Middle frontal gyrus (tissue), 1 donor: ENCODE data around the gene NPM1.

ENCODE experiments used
- DNase-seq: peaks from one replicate; pipeline ENCODE4 v3.0.0-alpha.2; 2015; ENCODE audit warnings: low spot score; ENCODE audit errors: extremely low spot score

The NPM1 gene

DNA sequence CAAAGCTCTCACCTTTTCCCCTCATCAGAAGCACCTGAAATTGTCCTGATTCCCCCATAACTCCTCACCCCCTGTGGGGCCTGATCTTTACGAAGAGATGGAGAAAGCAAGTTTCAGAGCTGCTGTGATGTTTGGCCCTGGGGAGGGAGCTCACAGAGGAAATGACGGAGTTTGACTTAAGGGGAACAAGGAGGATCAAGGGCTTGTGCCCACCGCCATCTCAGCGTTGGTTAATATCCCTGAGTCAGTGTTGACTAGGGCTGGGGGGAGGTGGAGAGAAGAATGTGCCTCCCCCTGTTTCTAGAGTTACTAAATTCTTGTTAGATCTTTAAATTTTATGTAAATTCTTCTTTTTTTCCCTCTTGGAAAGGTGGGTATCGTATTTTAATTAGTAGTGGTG is 59.6 kb downstream of the NPM1 start:
- no peak for DNase-seq

DNA sequence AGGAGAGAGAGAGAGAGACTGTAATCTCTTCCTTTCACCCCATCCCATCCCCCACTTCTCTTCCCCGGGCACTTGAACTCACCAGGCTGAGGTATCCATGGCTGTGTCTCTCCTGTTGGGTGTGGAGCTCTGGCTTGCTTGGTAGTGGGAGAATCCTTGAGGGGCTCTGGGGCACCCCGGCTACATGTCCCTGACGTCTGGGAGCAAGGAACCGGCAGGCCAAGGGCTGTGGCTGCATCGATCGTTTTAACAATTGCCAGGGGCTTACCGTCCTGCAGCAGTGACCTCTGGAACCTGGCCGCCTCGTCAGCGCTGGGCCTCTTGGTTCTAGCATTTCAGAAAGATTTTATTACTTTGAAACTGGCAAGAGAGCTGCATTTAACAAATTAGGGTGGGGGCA is 61.8 kb downstream of the NPM1 start:
- DNase-seq = no peak

DNA sequence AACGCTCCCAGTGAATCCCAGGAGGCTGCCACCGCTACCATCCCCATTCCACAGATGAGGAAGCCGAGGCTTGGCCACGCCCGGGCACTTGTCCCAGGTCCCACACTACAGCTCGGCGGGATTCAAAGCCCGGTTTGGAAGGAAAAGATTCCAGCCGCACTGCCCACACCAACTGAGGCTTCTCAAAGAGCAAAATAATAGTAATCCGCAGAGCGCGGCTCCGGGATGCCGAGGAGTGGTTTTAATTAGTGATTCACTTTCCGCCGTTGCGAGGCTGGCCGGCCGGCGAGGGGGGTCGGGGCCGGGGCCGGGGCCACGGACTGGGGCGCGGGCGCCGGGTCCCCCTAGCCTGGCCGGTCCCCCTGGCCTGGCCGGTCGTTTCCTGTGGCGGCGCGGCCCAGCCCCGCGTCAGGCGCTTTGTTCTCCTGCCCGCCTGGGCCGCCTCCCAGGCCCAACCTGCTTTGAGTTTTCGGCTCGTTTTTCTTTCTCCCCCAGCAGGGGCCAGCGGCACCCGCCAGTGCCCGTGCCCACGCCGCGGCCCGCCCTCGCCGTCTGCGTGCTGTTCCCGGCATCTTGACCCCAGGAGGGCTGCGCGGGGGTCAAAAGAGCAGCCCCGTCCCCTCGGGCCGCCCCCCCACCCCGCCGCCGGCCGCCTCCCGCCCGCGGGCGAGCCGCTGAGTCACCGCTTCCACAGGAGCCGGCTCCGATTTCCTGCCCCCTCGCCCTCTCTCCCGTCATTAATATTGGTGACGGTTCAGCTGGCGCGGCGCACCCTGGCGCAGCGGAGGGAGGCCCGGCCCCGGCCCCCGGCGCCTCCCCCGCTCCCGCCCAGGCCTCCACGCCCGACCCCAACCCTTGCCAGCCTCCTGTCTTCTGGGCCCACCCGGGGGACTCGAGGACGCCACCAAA is 63.0 kb downstream of the NPM1 start:
- no peak for DNase-seq

DNA sequence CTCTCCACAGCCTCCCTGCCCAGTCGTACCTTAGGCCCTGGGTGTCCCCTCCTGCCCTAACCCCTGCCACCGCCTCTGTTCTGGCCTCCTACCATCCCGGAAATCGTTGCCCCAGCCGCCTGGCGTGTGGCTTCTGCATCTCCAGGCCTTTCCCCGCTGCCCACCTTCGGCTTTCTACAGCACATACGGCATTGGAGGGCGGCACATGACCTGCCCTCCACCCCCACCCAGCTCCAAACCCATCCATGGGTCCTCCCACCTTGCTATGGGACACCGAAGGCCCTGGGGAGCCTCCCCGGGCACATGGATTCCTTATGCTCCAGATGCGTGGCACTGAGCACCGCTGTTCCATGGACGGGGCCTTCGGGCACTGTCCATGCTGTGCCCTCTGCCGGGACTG is 63.8 kb downstream of the NPM1 start:
- no peak for DNase-seq

DNA sequence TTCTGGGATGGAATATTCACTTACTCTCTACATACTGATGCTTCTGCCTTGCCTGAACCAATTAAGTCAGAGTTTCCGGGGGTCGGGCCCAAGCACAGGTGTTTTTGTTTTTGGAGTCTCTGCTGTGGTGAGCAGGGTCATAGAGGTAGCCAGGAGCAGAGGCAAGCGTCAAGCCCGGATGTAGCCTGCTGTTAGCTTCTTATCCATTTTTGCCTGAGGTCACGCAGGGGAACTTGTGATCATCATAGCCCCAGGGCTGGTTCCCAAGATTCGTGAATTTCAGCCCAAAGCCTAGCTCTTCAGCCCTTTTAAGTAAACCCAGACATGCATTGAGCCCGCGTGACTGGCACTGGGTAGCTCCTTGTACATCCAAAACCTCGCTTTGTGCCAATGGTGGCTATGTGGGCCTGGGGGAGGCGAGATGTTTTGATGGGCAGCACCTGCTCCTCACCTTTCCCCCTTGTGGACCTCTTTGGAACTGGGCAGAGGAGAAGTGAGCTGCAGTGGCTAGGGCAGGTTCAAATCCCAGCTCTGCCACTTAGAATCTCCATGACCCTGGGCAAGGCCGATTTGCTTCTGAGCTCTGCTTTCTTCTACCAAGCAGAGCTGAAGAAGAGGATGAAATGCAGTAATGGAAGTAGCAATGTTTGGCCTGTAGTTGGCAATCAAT is 65.5 kb downstream of the NPM1 start:
- no peak for DNase-seq

DNA sequence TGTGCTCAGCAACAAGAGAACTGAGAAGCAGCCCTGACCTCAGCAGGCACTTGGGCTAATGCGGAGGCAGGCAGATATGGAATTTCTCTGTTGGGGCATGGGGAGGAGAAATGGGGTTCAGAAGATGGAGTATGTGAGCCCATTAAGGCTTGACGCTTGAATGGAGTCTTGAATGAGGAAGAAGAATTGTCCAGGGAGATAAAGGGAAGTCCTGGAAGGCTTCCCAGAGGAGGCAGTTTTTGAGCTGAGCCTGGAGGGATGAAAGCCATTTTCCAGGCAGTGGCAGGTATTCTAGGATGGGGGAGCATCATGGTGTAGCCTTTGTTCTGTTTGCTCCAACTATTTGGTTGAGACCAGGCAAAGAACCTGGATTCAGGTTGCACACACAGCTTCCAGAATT is 66.3 kb downstream of the NPM1 start:
- no peak for DNase-seq

DNA sequence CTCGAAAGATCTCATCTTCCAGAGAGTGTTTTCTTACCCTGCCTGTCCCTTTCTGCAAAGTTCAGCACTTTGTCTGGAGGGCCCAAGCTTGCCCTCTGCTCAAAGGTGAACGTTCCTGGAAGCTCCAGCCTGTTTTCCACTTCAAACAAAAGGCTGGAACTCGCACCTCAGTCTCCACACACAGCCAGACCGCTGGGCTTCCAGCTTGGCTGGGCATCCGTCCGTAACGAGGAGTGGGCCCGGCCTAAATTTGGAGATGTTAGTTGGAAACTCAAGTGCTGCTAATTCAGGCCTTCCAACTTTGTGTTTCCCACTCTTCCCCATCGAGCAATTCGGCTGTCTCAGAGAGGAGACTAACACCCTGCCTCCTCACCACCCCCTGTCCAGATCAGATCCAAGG is 66.9 kb downstream of the NPM1 start:
- DNase-seq = no peak

DNA sequence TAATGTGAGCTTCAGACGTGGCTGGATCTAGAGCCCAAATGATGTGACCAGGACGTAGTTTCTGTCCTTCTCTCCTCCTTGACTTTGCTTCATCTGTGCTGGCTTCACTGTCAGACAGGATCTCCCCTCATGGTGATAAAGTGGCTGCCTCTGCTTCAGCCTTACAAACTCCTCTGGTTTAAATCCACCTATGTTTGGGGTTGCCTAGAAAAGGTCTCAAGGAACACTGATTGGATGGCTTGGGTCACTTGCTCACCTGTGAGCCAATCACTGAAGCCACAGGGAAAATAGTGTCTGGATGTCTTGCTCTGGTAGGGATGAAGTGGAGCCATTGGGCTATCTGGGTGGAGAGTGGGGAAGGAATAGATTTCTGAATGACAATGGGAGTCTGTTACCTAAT is 67.9 kb downstream of the NPM1 start:
- no peak for DNase-seq

DNA sequence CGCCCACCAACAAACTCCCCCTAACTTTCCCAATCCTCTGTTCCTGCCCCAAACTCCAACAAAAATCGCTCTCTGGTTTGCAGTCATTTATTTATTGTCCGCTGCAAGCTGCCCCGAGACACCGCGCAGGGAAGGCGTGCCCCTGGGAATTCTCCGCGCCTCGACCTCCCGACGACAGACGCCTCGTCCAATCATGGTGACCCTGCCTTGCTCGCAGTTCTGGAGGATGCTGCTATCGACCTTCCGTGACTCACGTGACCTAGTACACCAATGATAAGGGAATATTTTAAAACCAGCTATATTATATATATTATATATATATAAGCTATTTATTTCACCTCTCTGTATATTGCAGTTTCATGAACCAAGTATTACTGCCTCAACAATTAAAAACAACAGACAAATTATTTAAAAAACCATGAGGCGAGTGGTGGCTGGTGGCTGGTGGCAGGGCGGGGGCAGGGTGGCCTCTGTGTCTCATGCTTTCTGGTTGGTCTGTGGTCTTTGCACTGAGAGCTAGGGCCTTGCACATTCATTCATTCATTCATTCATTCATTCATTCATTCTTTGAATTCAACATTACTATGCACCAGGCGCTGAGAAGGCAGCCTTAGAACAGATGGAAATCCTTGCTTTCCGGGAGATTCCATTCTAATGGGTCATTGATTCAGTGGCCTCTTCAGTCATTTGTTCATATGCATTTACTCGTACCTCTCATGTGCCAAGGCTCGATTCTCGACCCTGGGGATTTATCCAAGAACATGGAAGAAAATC is 69.7 kb downstream of the NPM1 start:
- DNase-seq = no peak

DNA sequence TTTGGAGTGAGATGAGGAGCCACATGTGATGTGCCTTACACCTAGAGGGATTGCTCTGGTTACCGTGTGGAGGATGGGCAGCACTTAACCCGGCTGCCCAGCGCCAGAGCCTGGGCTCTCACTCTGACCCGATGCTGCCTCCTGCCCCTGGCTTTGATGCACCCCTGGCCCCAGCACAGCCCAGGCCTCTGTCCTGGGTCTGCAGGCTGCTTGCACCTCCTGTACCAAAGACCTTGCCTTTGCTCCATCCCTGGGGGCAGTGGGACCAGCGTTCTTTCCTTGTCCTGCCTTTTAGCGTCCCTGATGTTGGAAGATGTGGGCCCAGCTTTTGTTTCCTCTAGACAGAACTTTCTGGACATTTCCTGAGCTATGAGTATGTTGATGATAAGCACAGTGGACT is 72.2 kb downstream of the NPM1 start:
- no peak for DNase-seq
